Measurements from ENCODE around the gene FCER1G.

FCER1G gene

GRCh38 chr1:161259345-161259702 lies 44.2 kb downstream of the FCER1G start:
- no peak for DNase-seq (ENCODE audit: low read depth in 2 of 2)
- TF ChIP-seq CTCF (IDR thresholded peaks at IDR 0.05; ENCODE audit: low read depth, low read length): no peak
- H3K4me3 ChIP-seq (replicated peaks in 1 of 2; ENCODE audit: low read depth in 2 of 2, low read length in 2 of 2): no peak overlapping the region

GRCh38 chr1:161259765-161260164 lies 44.7 kb downstream of the FCER1G start:
- no peak overlapping the region for H3K4me3 ChIP-seq (replicated peaks in 1 of 2; ENCODE audit: low read depth in 2 of 2, low read length in 2 of 2)
- TF ChIP-seq CTCF (IDR thresholded peaks at IDR 0.05; ENCODE audit: low read depth, low read length): no peak

GRCh38 chr1:161260376-161261260 lies 45.5 kb downstream of the FCER1G start:
- DNase-seq (ENCODE audit: low read depth in 2 of 2): no peak
- TF ChIP-seq CTCF (IDR thresholded peaks at IDR 0.05; ENCODE audit: low read depth, low read length): no peak
- no peak overlapping the region for H3K4me3 ChIP-seq (replicated peaks in 1 of 2; ENCODE audit: low read depth in 2 of 2, low read length in 2 of 2)

More at GRCh38 chr1:161259765-161260164, 44.7 kb downstream of the FCER1G start:
- DNase-seq (ENCODE audit: low read depth in 2 of 2): no peak

- no peak for TF ChIP-seq CTCF (IDR thresholded peaks at IDR 0.05; ENCODE audit: low read depth, low read length)
- H3K4me3 ChIP-seq (replicated peaks in 1 of 2; ENCODE audit: low read depth in 2 of 2, low read length in 2 of 2): no peak overlapping the region
- no peak for DNase-seq (ENCODE audit: low read depth in 2 of 2)
Observed at GRCh38 chr1:161261261-161262235, 46.5 kb downstream of the FCER1G start.

- no peak overlapping the region for H3K4me3 ChIP-seq (replicated peaks in 1 of 2; ENCODE audit: low read depth in 2 of 2, low read length in 2 of 2)
- no peak for DNase-seq (ENCODE audit: low read depth in 2 of 2)
- no peak for TF ChIP-seq CTCF (IDR thresholded peaks at IDR 0.05; ENCODE audit: low read depth, low read length)
Observed at GRCh38 chr1:161265305-161265704, 50.2 kb downstream of the FCER1G start.

- no peak for TF ChIP-seq CTCF (IDR thresholded peaks at IDR 0.05; ENCODE audit: low read depth, low read length)
- no peak overlapping the region for H3K4me3 ChIP-seq (replicated peaks in 1 of 2; ENCODE audit: low read depth in 2 of 2, low read length in 2 of 2)
- no peak for DNase-seq (ENCODE audit: low read depth in 2 of 2)
Observed at GRCh38 chr1:161266202-161266601, 51.1 kb downstream of the FCER1G start.
